Dedifferentiated amniotic fluid mesenchymal stem cell (primary cell): Measurements from ENCODE around the gene ENTPD2.

Experiments
- DNase-seq: peaks from one replicate; pipeline ENCODE4 v3.0.0-alpha.2; 2016; ENCODE audit errors: extremely low spot score

ENTPD2 gene

GRCh38 chr9:137079401-137079787 is 25.5 kb upstream of the ENTPD2 start:
- no peak for DNase-seq

- DNase-seq, result no peak
Measured at GRCh38 chr9:137078701-137079400, 25.0 kb upstream of the ENTPD2 start.

- DNase-seq, result no peak
Measured at GRCh38 chr9:137077758-137078693, 24.2 kb upstream of the ENTPD2 start.

- DNase-seq, result no peak
Measured at GRCh38 chr9:137077010-137077747, 23.3 kb upstream of the ENTPD2 start, which contains the start of gene UAP1L1. Gene UAP1L1, plus strand, starts transcription at chr9:137077517. Its CDS starts 16 bp downstream, at chr9:137077533.

GRCh38 chr9:137076636-137077009 is 22.8 kb upstream of the ENTPD2 start:
- DNase-seq, result no peak

- no peak for DNase-seq
Measured at GRCh38 chr9:137075275-137075775, 21.5 kb upstream of the ENTPD2 start.

- DNase-seq, result no peak
Measured at GRCh38 chr9:137074657-137075274, 20.9 kb upstream of the ENTPD2 start.

- DNase-seq, result no peak
Measured at GRCh38 chr9:137073992-137074399, 20.1 kb upstream of the ENTPD2 start.

- DNase-seq, result no peak
Measured at GRCh38 chr9:137071282-137071681, 17.4 kb upstream of the ENTPD2 start.

GRCh38 chr9:137070906-137071275 is 17.0 kb upstream of the ENTPD2 start:
- no peak for DNase-seq

- peak; percentile 74 for DNase-seq
Measured at GRCh38 chr9:137070201-137070905, 16.5 kb upstream of the ENTPD2 start, which contains the start of gene SAPCD2. Gene SAPCD2, minus strand, starts transcription at chr9:137070557. Its CDS starts 97 bp downstream, at chr9:137070460.

GRCh38 chr9:137069508-137070091 is 15.7 kb upstream of the ENTPD2 start:
- DNase-seq, result no peak

GRCh38 chr9:137068539-137069507 is 15.0 kb upstream of the ENTPD2 start:
- DNase-seq, result no peak

GRCh38 chr9:137067860-137068538 is 14.1 kb upstream of the ENTPD2 start:
- peak; percentile 58 for DNase-seq

GRCh38 chr9:137066096-137066861 is 12.4 kb upstream of the ENTPD2 start:
- no peak for DNase-seq

- no peak for DNase-seq
Measured at GRCh38 chr9:137065336-137065967, 11.6 kb upstream of the ENTPD2 start.

GRCh38 chr9:137064880-137065164 is 11.0 kb upstream of the ENTPD2 start:
- DNase-seq, result no peak
